ENCODE measurements around the gene ANO3. TPM values are rescaled to one million over a fixed set of nuclear protein-coding genes. Genes with fewer than 3 reads are reported as not detected.

The ANO3 gene
- total RNA-seq, 1 donor from 2014 or later: not detected

DNA sequence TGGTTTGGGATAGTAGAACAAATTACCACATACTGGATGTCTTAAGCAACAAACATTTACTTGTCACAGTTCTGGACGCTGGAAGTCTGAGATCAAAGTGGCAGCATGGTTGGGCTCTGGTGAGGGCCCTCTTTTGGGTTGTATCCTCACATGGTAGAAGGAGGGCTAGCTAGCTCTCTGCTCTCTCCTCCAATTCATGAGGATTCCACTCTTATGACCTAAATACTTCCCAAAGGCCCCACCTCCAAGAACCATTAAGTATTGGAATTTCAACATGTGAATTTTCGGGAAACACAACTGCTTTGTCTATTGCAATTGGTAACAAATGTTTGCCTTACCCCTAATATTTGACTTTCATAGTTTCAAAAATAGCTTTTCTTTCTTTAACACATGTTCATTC lies 187.5 kb downstream of the ANO3 start:
- H3K4me3 ChIP-seq: no peak overlapping the region
- H3K27me3 ChIP-seq: no peaks in the 10 kb centered on the region
- no peak overlapping the region for H3K27ac ChIP-seq
- no peak for DNase-seq (ENCODE audit: extremely low spot score in 2 of 2)
- H3K4me1 ChIP-seq: no peaks in the 10 kb centered on the region
- no peaks in the 10 kb centered on the region for H3K9me3 ChIP-seq
- H3K36me3 ChIP-seq: no peaks in the 10 kb centered on the region
- intact Hi-C loops (cut with DNase I): no loop called here
- TF ChIP-seq, protein P1, sequence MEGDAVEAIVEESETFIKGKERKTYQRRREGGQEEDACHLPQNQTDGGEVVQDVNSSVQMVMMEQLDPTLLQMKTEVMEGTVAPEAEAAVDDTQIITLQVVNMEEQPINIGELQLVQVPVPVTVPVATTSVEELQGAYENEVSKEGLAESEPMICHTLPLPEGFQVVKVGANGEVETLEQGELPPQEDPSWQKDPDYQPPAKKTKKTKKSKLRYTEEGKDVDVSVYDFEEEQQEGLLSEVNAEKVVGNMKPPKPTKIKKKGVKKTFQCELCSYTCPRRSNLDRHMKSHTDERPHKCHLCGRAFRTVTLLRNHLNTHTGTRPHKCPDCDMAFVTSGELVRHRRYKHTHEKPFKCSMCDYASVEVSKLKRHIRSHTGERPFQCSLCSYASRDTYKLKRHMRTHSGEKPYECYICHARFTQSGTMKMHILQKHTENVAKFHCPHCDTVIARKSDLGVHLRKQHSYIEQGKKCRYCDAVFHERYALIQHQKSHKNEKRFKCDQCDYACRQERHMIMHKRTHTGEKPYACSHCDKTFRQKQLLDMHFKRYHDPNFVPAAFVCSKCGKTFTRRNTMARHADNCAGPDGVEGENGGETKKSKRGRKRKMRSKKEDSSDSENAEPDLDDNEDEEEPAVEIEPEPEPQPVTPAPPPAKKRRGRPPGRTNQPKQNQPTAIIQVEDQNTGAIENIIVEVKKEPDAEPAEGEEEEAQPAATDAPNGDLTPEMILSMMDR (IDR thresholded peaks at IDR 0.05): no peak
- TF ChIP-seq POLR2A (IDR thresholded peaks at IDR 0.05): no peak
- TF ChIP-seq POLR2AphosphoS5 (IDR thresholded peaks at IDR 0.05; ENCODE audit: insufficient read depth in 1 of 2, low read depth in 1 of 2): no peak

DNA sequence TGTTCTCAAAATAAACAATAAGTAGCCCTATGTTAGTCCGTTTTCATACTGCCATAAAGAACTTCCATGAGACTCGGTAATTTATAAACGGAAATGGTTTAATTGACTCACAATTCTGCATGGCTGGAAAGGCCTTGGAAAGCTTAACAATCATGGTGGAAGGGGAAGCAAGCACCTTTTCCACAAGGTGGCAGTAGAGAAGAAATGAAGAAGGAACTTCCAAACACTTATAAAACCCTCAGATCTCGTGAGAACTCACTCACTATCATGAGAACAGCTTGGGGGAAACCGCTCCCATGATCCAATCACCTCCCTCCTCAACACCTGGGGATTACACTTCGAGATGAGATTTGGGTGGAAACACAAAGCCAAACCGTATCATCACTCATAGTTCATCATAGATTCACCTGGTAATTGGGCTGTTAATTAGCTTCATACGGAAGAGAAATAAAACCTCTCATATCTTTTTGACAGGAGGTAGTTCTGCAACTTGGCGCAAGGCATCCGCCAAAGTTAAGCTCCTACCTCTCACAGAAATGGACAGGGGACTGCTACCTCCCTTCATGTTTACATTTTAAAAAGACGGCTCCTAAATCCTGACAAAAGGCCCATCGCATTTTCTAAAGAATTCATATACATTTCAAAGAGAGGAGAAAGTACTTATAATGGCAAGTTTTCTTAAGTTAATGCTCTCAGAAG lies 191.1 kb downstream of the ANO3 start:
- TF ChIP-seq POLR2AphosphoS5 (IDR thresholded peaks at IDR 0.05; ENCODE audit: insufficient read depth in 1 of 2, low read depth in 1 of 2) (no peak), POLR2A (IDR thresholded peaks at IDR 0.05) (no peak)
- TF ChIP-seq, protein P1 (IDR thresholded peaks at IDR 0.05): no peak
- H3K4me1 ChIP-seq: no peaks in the 10 kb centered on the region
- intact Hi-C loops (cut with DNase I): no loop called here
- H3K9me3 ChIP-seq: no peaks in the 10 kb centered on the region
- no peak for DNase-seq (ENCODE audit: extremely low spot score in 2 of 2)
- no peak overlapping the region for H3K27ac ChIP-seq
- H3K27me3 ChIP-seq: no peaks in the 10 kb centered on the region
- no peaks in the 10 kb centered on the region for H3K36me3 ChIP-seq
- no peak overlapping the region for H3K4me3 ChIP-seq

DNA sequence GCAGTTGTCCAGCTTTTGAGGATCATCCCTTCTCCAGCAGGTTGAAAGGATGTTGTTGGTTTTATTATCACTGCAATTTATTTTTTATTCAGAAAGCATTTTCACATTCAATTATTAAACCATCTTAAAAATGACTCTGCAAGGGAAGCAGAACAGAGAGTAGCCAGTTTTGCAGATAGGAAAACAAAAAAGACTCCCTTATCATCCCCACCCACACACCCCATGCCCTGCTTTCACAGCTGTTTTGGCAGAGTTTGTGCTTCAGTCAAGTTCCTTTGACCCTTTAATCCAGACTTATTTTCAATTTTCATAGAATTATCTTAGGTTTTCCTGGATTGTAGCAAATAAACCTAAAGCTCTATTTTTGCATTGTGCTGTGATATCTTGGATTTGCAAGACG lies 195.8 kb downstream of the ANO3 start:
- intact Hi-C loops (cut with DNase I): no loop called here
- Histone ChIP-seq H3K27me3 (no peaks in the 10 kb centered on the region), H3K36me3 (no peaks in the 10 kb centered on the region), H3K4me1 (no peaks in the 10 kb centered on the region), H3K27ac (no peak overlapping the region), H3K9me3 (no peaks in the 10 kb centered on the region), H3K4me3 (no peak overlapping the region)
- no peak for DNase-seq (ENCODE audit: extremely low spot score in 2 of 2)
- TF ChIP-seq POLR2A (IDR thresholded peaks at IDR 0.05): no peak
- TF ChIP-seq, protein P1 (IDR thresholded peaks at IDR 0.05): no peak
- no peak for TF ChIP-seq POLR2AphosphoS5 (IDR thresholded peaks at IDR 0.05; ENCODE audit: insufficient read depth in 1 of 2, low read depth in 1 of 2)

DNA sequence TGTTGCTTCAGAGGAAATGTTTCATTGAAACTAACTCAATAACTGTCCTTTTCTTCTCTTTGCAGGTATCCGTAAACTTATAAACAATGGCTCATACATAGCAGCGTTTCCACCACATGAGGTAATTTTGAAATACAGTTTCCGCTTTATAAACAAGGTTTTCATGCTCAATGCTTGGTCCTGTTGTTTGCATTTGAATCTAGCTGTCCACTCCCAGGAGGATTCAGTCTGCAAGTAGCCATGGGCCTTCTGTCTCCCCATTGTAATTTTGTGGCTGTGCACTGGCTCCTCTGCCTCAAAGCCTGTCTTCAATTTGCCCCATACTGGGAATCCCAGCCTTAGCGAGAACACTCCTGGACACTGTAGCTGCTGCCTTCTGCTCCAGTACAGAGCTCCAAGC lies 205.4 kb downstream of the ANO3 start:
- Histone ChIP-seq H3K4me3 (no peak overlapping the region), H3K27ac (no peak overlapping the region), H3K9me3 (no peaks in the 10 kb centered on the region), H3K27me3 (no peaks in the 10 kb centered on the region), H3K4me1 (no peaks in the 10 kb centered on the region), H3K36me3 (no peaks in the 10 kb centered on the region)
- no peak for DNase-seq (ENCODE audit: extremely low spot score in 2 of 2)
- intact Hi-C loops (cut with DNase I): no loop called here
- TF ChIP-seq, protein P1 (IDR thresholded peaks at IDR 0.05): no peak
- no peak for TF ChIP-seq POLR2A (IDR thresholded peaks at IDR 0.05)
- TF ChIP-seq POLR2AphosphoS5 (IDR thresholded peaks at IDR 0.05; ENCODE audit: insufficient read depth in 1 of 2, low read depth in 1 of 2): no peak

DNA sequence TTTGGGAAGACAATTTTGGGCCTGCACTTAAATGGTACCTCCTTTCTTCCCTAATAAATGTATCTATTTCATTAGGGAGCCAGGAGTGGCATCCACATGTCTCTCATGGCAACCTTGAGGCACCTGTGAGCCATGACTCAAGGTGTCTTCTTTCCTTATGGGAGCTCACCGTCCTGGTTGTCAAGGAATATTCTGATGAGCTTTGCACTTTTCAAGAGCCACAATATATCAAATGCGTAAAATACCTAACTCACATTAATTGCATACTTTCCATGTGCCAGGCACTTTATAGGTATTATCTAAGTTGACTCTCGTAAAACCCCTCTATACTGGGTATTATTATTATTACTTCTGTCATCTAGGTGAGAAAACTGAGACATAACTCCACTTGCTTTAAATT lies 207.6 kb downstream of the ANO3 start:
- no peak for DNase-seq (ENCODE audit: extremely low spot score in 2 of 2)
- H3K36me3 ChIP-seq: no peaks in the 10 kb centered on the region
- H3K27me3 ChIP-seq: no peaks in the 10 kb centered on the region
- TF ChIP-seq, protein P1 (IDR thresholded peaks at IDR 0.05): no peak
- TF ChIP-seq POLR2AphosphoS5 (IDR thresholded peaks at IDR 0.05; ENCODE audit: insufficient read depth in 1 of 2, low read depth in 1 of 2): no peak
- TF ChIP-seq POLR2A (IDR thresholded peaks at IDR 0.05): no peak
- no peak overlapping the region for H3K27ac ChIP-seq
- intact Hi-C loops (cut with DNase I): no loop called here
- no peaks in the 10 kb centered on the region for H3K4me1 ChIP-seq
- no peaks in the 10 kb centered on the region for H3K9me3 ChIP-seq
- H3K4me3 ChIP-seq: no peak overlapping the region

Data from vagina (tissue), 2 donors.